ENCODE measurements around the gene TUBB4A. TPM values are rescaled to one million over a fixed set of nuclear protein-coding genes. Genes with fewer than 3 reads are reported as not detected.

The TUBB4A gene
- total RNA-seq, 1 experiment from 2014 or later: 18.5 TPM

DNA sequence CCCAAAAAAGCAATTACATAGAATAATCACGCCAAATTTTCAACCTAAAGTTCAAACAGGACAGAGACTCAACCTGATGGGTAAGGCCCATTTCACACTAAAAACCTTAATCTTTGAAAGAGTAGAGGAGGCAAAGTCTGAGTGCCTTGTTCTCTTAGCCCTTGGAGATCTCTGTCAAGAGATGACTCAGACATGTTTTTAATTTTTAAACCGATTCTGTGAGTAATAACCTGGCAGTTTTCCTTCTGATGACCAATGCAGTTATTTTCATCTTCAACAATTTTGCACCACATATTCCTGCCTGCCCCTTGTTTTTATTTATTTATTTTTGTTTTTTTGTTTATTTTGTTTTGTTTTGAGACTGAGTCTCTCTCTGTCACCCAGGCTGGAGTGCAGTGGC, 17.2 kb upstream of the TUBB4A start (continued):
- TF ChIP-seq ERG (CRISPR knock-in tag; IDR thresholded peaks at IDR 0.05): no peak
- TF ChIP-seq SOX15 (CRISPR knock-in tag; IDR thresholded peaks at IDR 0.05): no peak
- TF ChIP-seq ZNF423 (CRISPR knock-in tag; IDR thresholded peaks at IDR 0.05): no peak
- TF ChIP-seq TCF7 (CRISPR knock-in tag; IDR thresholded peaks at IDR 0.05; ENCODE audit: low read depth): no peak
- TF ChIP-seq ZNF219 (CRISPR knock-in tag; IDR thresholded peaks at IDR 0.05; ENCODE audit: borderline replicate concordance): no peak
- no peak for TF ChIP-seq E2F1 (CRISPR knock-in tag; IDR thresholded peaks at IDR 0.05)

GRCh38 chr19:6518145-6518911, 16.2 kb upstream of the TUBB4A start:
- peaks cover 25% of the 10 kb centered on the region for H3K27me3 Mint-ChIP-seq (ENCODE audit: low read depth)
- ChIA-PET CTCF (interaction anchor here (0.7 to 1.6 kb wide), 4 partner anchors 7 to 115 kb away, joined by 3 to 7 read pairs (median 4); no protein-coding TSS in a partner anchor), POLR2A (interaction anchor here (0.6 kb wide), 1 partner anchor 68 kb away, joined by 3 read pairs; no protein-coding TSS in a partner anchor)
- no peak overlapping the region for H3K27ac Mint-ChIP-seq
- H3K4me1 Mint-ChIP-seq: peaks cover 17% of the 10 kb centered on the region
- H3K36me3 Mint-ChIP-seq: no peaks in the 10 kb centered on the region
- ATAC-seq (no peak), DNase-seq (ENCODE audit: low spot score) (no peak)
- TF ChIP-seq ZNF512 (CRISPR knock-in tag; IDR thresholded peaks at IDR 0.05; ENCODE audit: borderline replicate concordance): no peak
- TF ChIP-seq ERG (CRISPR knock-in tag; IDR thresholded peaks at IDR 0.05): no peak
- TF ChIP-seq, protein P1, sequence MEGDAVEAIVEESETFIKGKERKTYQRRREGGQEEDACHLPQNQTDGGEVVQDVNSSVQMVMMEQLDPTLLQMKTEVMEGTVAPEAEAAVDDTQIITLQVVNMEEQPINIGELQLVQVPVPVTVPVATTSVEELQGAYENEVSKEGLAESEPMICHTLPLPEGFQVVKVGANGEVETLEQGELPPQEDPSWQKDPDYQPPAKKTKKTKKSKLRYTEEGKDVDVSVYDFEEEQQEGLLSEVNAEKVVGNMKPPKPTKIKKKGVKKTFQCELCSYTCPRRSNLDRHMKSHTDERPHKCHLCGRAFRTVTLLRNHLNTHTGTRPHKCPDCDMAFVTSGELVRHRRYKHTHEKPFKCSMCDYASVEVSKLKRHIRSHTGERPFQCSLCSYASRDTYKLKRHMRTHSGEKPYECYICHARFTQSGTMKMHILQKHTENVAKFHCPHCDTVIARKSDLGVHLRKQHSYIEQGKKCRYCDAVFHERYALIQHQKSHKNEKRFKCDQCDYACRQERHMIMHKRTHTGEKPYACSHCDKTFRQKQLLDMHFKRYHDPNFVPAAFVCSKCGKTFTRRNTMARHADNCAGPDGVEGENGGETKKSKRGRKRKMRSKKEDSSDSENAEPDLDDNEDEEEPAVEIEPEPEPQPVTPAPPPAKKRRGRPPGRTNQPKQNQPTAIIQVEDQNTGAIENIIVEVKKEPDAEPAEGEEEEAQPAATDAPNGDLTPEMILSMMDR (IDR thresholded peaks at IDR 0.05): no peak
- no peak overlapping the region for H3K4me3 Mint-ChIP-seq
- H3K9me3 Mint-ChIP-seq: no peaks in the 10 kb centered on the region

DNA sequence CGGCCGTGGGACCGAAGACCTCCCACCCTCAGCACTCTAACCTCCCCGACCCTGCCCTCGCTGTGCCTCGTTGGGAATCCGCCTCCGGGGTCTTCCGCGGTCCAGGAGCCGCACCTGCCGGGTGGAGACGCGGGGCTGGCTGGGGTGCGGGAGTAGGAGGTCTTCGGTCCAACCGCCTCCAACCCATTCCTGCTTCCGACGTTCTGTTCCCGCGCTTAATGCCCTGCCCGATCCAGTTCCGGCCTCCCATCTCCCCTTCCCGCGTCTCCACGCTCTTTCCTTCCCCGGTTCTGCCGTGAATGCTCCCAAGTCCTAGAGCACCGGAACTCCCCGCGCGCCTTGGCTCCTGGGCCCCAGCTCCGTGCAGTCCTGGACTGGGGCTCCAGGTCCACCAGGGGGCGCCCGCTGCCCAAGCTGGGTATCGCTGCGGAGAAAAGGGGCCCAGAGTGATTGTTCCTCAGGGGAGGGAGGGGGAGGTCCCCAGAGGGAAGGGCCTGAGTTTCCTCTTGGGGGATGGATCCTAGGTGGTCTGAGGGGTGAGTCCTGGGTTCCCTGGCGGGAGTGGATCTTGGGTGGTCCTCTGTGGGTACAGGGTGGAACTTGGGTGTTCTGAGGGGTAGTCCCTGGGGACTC, 14.7 kb upstream of the TUBB4A start:
- peak; percentile 96 for DNase-seq (ENCODE audit: low spot score)
- Mint-ChIP-seq H3K4me1 (peaks cover 12% of the 10 kb centered on the region), H3K9me3 (no peaks in the 10 kb centered on the region), H3K27me3 (ENCODE audit: low read depth) (peaks cover 20% of the 10 kb centered on the region), H3K36me3 (no peaks in the 10 kb centered on the region), H3K27ac (peak overlapping the region; percentile 82; the same call in 1 of the 2 replicates), H3K4me3 (peak overlapping the region; percentile 91)
- ATAC-seq: peak; percentile 82
- ChIA-PET POLR2A (interaction anchor here (0.6 to 1.6 kb wide), 5 partner anchors 14 to 375 kb away, joined by 3 to 4 read pairs (median 3); partner anchors contain the start of gene TNFSF9), CTCF (interaction anchor here (0.6 to 1.8 kb wide), 39 partner anchors 8 to 350 kb away, joined by 3 to 31 read pairs (median 4); partner anchors contain the start of genes CRB3, DENND1C, GPR108 and TNFSF9)
- TF ChIP-seq ZNF138 (CRISPR knock-in tag; conservative IDR thresholded peaks at IDR 0.05) (no peak), ZNF396 (CRISPR knock-in tag; IDR thresholded peaks at IDR 0.05; ENCODE audit: borderline replicate concordance) (no peak), FOXJ3 (CRISPR knock-in tag; IDR thresholded peaks at IDR 0.05; ENCODE audit: borderline replicate concordance) (no peak), AR (CRISPR knock-in tag; IDR thresholded peaks at IDR 0.05) (no peak), TEAD4 (CRISPR knock-in tag; IDR thresholded peaks at IDR 0.05) (no peak), ZNF425 (CRISPR knock-in tag; conservative IDR thresholded peaks at IDR 0.05) (no peak), ZNF263 (CRISPR knock-in tag; IDR thresholded peaks at IDR 0.05; ENCODE audit: low read depth) (no peak), EMX1 (CRISPR knock-in tag; IDR thresholded peaks at IDR 0.05) (no peak)
- TF ChIP-seq, protein P2, sequence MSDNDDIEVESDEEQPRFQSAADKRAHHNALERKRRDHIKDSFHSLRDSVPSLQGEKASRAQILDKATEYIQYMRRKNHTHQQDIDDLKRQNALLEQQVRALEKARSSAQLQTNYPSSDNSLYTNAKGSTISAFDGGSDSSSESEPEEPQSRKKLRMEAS (CRISPR knock-in tag; IDR thresholded peaks at IDR 0.05): peak; percentile 50; the same call in 1 of the 2 replicates
